ELF-1 (cell line): ENCODE measurements around the gene GCNT2.
"Not testable (repeated sequence)": the region's sequence is repeated elsewhere in the genome, so short reads cannot be mapped to it uniquely, and the experiment has no call there.

Experiments
- DNase-seq: peaks from one replicate; pipeline ENCODE4 v3.0.0-alpha.2; 2016; ENCODE audit warnings: low read depth, low spot score

Gene GCNT2

GRCh38 chr6:10514049-10514780 lies 6.9 kb upstream of the GCNT2 start:
- no peak for DNase-seq

GRCh38 chr6:10516953-10517352 lies 4.2 kb upstream of the GCNT2 start:
- DNase-seq = no peak

GRCh38 chr6:10518557-10519407 lies 2.4 kb upstream of the GCNT2 start:
- no peak for DNase-seq

GRCh38 chr6:10519408-10519697 lies 1.8 kb upstream of the GCNT2 start:
- DNase-seq = peak; percentile 50

- DNase-seq = peak; percentile 53
Measured at GRCh38 chr6:10520468-10520867, 683 bp upstream of the GCNT2 start.

GRCh38 chr6:10522929-10523573 lies 1.9 kb downstream of the GCNT2 start:
- DNase-seq = peak; percentile 85

- DNase-seq = no peak
Measured at GRCh38 chr6:10526156-10526555, 5.0 kb downstream of the GCNT2 start.

GRCh38 chr6:10528158-10528981 lies 7.2 kb downstream of the GCNT2 start:
- DNase-seq = no peak

- DNase-seq = no peak
Measured at GRCh38 chr6:10529231-10529801, 8.2 kb downstream of the GCNT2 start.

GRCh38 chr6:10529828-10530374 lies 8.8 kb downstream of the GCNT2 start:
- not testable (repeated sequence) for DNase-seq

GRCh38 chr6:10531503-10531902 lies 10.4 kb downstream of the GCNT2 start:
- DNase-seq = no peak

- no peak for DNase-seq
Measured at GRCh38 chr6:10531942-10532341, 10.8 kb downstream of the GCNT2 start.

- no peak for DNase-seq
Measured at GRCh38 chr6:10532392-10532791, 11.2 kb downstream of the GCNT2 start.

GRCh38 chr6:10534419-10534762 lies 13.2 kb downstream of the GCNT2 start:
- no peak for DNase-seq

- no peak for DNase-seq
Measured at GRCh38 chr6:10535193-10535592, 14.0 kb downstream of the GCNT2 start.

GRCh38 chr6:10537726-10538125 lies 16.6 kb downstream of the GCNT2 start:
- no peak for DNase-seq

- no peak for DNase-seq
Measured at GRCh38 chr6:10540073-10540746, 19.1 kb downstream of the GCNT2 start.

GRCh38 chr6:10541591-10541990 lies 20.4 kb downstream of the GCNT2 start:
- peak; percentile 90 for DNase-seq

GRCh38 chr6:10542213-10542612 lies 21.1 kb downstream of the GCNT2 start:
- DNase-seq = no peak

GRCh38 chr6:10543488-10543887 lies 22.3 kb downstream of the GCNT2 start:
- no peak for DNase-seq

- DNase-seq = no peak
Measured at GRCh38 chr6:10545482-10545881, 24.3 kb downstream of the GCNT2 start.
